Upper lobe of right lung (tissue), 1 donor: Measurements from ENCODE around the gene SHC1. TPM values are rescaled to one million over a fixed set of nuclear protein-coding genes. Genes with fewer than 3 reads are reported as not detected.

ENCODE experiments used
- ATAC-seq: fragments of 200-7000 bp; cut with Tn5 transposase; one replicate; pipeline ENCODE4 v1.9.1; 2020; ENCODE audit warnings: mild to moderate bottlenecking, moderate library complexity
- DNase-seq: peaks from one replicate; pipeline ENCODE4 v3.0.0-alpha.2; 2020
- H3K27ac ChIP-seq: fragments of 200-600 bp; one replicate; pipeline ENCODE4 v1.8.0; 2022
- H3K27me3 ChIP-seq: fragments of 200-600 bp; one replicate; pipeline ENCODE4 v1.8.0; 2022; ENCODE audit warnings: mild to moderate bottlenecking
- H3K36me3 ChIP-seq: fragments of 200-600 bp; one replicate; pipeline ENCODE4 v1.8.0; 2022
- H3K4me1 ChIP-seq: fragments of 200-600 bp; one replicate; pipeline ENCODE4 v1.8.0; 2022
- H3K4me3 ChIP-seq: fragments of 200-600 bp; one replicate; pipeline ENCODE4 v1.8.0; 2022; ENCODE audit warnings: mild to moderate bottlenecking
- H3K9me3 ChIP-seq: fragments of 200-600 bp; one replicate; pipeline ENCODE4 v1.8.0; 2022
- CTCF ChIP-seq: fragments of 200-600 bp; IDR thresholded peaks from one replicate; pipeline ENCODE4 v1.8.0; 2022; ENCODE audit warnings: antibody characterized with exemption
- intact Hi-C: fragments of 100-400 bp; cut with DNase I; formaldehyde crosslinking; loops from one replicate; pipeline ENCODE4 v1.11.0; 2022
- total RNA-seq: library from RNA; stranded (reverse); fragmentation: NEBNext Ultra II Directional; extraction: Animal tissue kit (Norgen Biotek cat#: 25700); gene quantifications from one replicate; pipeline ENCODE4 v1.2.1, GENCODE V29; 2021
- donor health status: DM: no; HTN: yes; CAD: no; lungs with severe emphysema.

Gene SHC1
- total RNA-seq, 1 donor from 2014 or later = 120 TPM

DNA sequence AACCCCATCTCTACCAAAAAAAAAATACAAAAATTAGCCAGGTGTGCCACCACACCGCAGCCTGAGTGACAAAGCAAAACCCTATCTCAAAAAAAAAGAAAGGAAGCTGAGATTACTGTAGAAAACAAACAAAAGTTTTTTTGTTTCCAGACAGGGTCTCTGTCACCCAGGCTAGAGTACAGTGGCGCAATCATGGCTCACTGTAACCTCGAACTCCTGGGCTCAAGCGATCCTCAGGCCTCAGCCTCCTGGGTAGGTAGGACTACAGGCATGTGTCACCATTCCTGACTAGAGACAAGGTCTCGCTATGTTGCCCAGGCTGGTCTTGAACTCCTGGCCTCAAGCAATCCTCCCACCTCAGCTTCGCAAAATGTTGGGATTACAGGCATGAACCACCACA lies 6.2 kb downstream of the SHC1 start:
- Histone ChIP-seq H3K36me3 (peaks cover 60% of the 10 kb centered on the region), H3K27ac (no peak overlapping the region), H3K27me3 (no peaks in the 10 kb centered on the region), H3K4me3 (no peak overlapping the region), H3K4me1 (peaks cover 29% of the 10 kb centered on the region), H3K9me3 (no peaks in the 10 kb centered on the region)
- no peak for TF ChIP-seq CTCF
- intact Hi-C loops = no loop called here
- ATAC-seq (no peak), DNase-seq (no peak)

GRCh38 chr1:154963643-154964042 lies 6.9 kb downstream of the SHC1 start:
- Histone ChIP-seq H3K27me3 (no peaks in the 10 kb centered on the region), H3K9me3 (no peaks in the 10 kb centered on the region), H3K27ac (no peak overlapping the region), H3K36me3 (peaks cover 62% of the 10 kb centered on the region), H3K4me1 (peaks cover 22% of the 10 kb centered on the region), H3K4me3 (no peak overlapping the region)
- intact Hi-C loops = no loop called here
- DNase-seq = no peak
- TF ChIP-seq CTCF = no peak
- ATAC-seq = no peak

DNA sequence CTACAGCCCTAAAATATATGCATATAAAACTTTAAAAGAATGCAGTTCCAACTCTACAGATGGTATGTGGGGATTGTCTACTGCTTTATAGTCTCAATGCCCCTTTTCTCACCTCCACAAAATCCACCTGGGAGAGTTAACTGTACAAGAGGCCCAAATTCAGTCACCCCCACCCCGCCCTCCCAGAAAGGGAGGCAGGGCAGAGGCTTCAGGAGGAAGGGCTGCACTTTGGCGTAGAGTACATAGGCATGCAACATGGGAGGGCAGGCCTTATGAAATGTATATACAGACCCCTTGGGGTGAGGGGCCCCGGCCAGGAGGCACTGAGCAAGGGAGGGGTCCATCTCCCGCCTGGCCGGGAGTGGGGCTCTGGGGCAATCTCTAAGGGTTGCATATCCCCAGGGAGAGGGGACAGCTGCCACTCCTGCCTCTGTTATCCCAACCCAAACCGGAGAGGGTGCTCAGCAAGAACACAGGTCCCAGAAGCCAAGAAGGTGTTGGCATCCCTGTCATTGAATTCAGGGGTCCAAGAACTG lies 7.7 kb downstream of the SHC1 start:
- peak overlapping the region; percentile 90 for H3K4me3 ChIP-seq
- no peak for DNase-seq
- H3K36me3 ChIP-seq = peaks cover 58% of the 10 kb centered on the region
- H3K9me3 ChIP-seq = no peaks in the 10 kb centered on the region
- H3K4me1 ChIP-seq = peaks cover 20% of the 10 kb centered on the region
- peak overlapping the region; percentile 98 for H3K27ac ChIP-seq
- intact Hi-C loops = no loop called here
- H3K27me3 ChIP-seq = no peaks in the 10 kb centered on the region
- ATAC-seq = no peak
- TF ChIP-seq CTCF = no peak

DNA sequence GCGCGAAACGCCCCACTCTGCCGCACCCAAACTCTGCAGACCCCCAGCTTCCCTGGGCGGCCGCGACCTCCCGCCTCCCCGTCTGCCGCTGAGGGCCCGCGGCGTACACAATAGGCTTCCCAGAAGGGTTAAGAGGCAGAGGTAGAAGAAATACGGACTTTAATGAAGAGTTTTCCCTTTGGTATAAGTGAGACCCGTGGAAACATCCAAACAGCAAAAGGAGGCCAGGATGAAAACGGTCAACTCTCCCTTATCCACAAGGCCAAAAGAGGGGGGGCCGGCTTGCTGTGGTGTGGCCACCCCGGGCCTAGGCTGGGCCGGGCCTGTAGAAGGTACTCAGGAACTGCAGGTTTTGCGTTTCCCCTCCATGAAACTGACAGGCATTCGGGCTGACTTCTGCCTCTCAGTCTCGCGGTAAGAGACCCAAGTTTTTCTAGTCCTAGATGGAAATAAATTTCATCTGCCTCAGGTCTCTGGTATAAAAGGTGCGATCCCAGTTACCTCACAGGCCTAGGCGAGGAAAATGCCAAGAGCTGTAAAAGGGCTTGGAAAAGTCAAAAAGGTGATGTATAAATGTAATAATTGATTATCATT lies 8.3 kb downstream of the SHC1 start:
- ATAC-seq (peak; percentile 7), DNase-seq (peak; percentile 69)
- H3K36me3 ChIP-seq = peaks cover 52% of the 10 kb centered on the region
- H3K4me3 ChIP-seq = peak overlapping the region; percentile 90
- peak overlapping the region; percentile 98 for H3K27ac ChIP-seq
- H3K27me3 ChIP-seq = no peaks in the 10 kb centered on the region
- no peaks in the 10 kb centered on the region for H3K9me3 ChIP-seq
- intact Hi-C loops = no loop called here
- peaks cover 19% of the 10 kb centered on the region for H3K4me1 ChIP-seq
- TF ChIP-seq CTCF = no peak

DNA sequence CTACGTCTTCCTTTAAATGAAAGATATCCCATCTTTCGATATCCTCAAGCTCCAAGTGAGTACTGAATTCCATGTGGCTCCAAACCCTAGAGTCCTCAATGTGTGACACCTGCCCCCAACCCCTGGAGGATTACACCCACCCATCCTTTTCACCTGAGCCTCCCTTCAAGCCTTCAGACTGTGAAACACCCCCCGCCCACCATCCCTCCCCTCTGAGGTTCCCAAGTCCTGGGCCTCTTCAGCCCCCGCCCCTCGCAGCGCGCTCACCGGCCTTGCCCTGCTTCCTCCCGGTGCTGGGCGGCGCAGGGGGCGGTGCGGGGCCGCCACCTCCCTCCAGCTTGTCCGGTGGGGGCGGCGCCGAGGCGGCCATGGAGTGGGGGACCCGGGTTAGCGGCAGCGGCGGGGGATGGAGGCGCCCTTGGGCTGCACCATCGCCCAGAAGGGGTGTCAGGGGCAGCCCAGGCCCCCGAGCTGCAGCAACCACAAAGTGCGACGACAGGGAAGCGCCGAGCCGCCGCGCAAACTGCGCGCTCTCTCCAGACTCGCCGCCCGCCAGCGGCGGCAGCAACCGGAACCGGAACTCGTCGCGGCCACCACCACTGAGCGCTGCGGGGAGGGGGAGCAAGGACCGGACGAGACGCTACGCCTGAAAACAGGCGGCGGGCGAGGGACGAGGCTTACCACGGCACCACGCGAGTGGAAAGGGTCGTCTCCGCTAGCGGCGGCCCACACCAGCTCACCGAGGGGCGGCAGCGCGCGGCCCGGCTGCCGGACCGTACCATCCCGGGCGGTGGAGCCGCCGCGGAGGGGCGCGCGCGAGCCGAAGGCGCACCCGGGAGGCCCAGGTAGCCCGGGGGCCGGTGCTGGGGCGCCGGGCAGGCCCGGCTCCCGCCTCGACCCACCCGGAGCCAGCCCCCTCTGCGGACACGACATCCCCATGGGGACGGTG lies 9.1 kb downstream of the SHC1 start, which contains the start of gene PYGO2:
PYGO2 (minus strand) TSS at position 576 of the 949 bp plus-strand sequence; CDS start at position 370, 206 bp downstream.
- peak; percentile 90 for ATAC-seq
- Histone ChIP-seq H3K4me1 (peaks cover 27% of the 10 kb centered on the region), H3K4me3 (peak within 1 kb of the TSS; percentile 90), H3K36me3 (peaks cover 44% of the 10 kb centered on the region), H3K27ac (peak within 1 kb of the TSS; percentile 98), H3K27me3 (no peaks in the 10 kb centered on the region), H3K9me3 (no peaks in the 10 kb centered on the region)
- peak; percentile 53 for TF ChIP-seq CTCF
- intact Hi-C loops = no loop called here
- DNase-seq = peak; percentile 93
